Measurements from ENCODE around the gene PRXL2A. TPM values are rescaled to one million over a fixed set of nuclear protein-coding genes. Genes with fewer than 3 reads are reported as not detected.

PRXL2A gene
- total and polyA plus RNA-seq, 2 of the 4 experiments (the other 2 are of a cell fraction), result 0.90 to 0.92 TPM

- TF ChIP-seq, protein P1, sequence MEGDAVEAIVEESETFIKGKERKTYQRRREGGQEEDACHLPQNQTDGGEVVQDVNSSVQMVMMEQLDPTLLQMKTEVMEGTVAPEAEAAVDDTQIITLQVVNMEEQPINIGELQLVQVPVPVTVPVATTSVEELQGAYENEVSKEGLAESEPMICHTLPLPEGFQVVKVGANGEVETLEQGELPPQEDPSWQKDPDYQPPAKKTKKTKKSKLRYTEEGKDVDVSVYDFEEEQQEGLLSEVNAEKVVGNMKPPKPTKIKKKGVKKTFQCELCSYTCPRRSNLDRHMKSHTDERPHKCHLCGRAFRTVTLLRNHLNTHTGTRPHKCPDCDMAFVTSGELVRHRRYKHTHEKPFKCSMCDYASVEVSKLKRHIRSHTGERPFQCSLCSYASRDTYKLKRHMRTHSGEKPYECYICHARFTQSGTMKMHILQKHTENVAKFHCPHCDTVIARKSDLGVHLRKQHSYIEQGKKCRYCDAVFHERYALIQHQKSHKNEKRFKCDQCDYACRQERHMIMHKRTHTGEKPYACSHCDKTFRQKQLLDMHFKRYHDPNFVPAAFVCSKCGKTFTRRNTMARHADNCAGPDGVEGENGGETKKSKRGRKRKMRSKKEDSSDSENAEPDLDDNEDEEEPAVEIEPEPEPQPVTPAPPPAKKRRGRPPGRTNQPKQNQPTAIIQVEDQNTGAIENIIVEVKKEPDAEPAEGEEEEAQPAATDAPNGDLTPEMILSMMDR (conservative IDR thresholded peaks at IDR 0.05; ENCODE audit: low read depth, low read length), result no peak
- no peak for TF ChIP-seq FOS (IDR thresholded peaks at IDR 0.05; ENCODE audit: low read depth, low read length)
- TF ChIP-seq NFE2L2 (IDR thresholded peaks at IDR 0.05; ENCODE audit: low read depth, low read length), result no peak
- TF ChIP-seq CEBPB (IDR thresholded peaks at IDR 0.05; ENCODE audit: low read depth, low read length), result no peak
Observed at GRCh38 chr10:80460399-80461207, 52.3 kb downstream of the PRXL2A start (continued).

Measured in IMR-90 (cell line).